HCT116 (cell line): ENCODE measurements around the gene STRN.

Source experiments
- CEBPB ChIP-seq: IDR thresholded peaks from 2 replicates; pipeline ENCODE4 v1.6.1; 2012; ENCODE audit warnings: low read depth
- EGR1 ChIP-seq: IDR thresholded peaks from 2 replicates; pipeline ENCODE4 v1.6.1; 2012; ENCODE audit warnings: low read depth
- EZH2 ChIP-seq: fragments of 200-600 bp; sonication (generic); IDR thresholded peaks from 2 replicates; pipeline ENCODE4 v1.6.1; 2017; ENCODE audit warnings: antibody characterized with exemption, mixed run types
- EZH2phosphoT487 ChIP-seq: fragments of 200-600 bp; IDR thresholded peaks from 2 replicates; pipeline ENCODE4 v1.6.1; 2018; ENCODE audit warnings: antibody characterized with exemption, borderline replicate concordance
- FOSL1 ChIP-seq: IDR thresholded peaks from 2 replicates; pipeline ENCODE4 v1.6.1; 2012; ENCODE audit warnings: low read depth
- JUND ChIP-seq: IDR thresholded peaks from 2 replicates; pipeline ENCODE4 v1.6.1; 2012
- POLR2A ChIP-seq: IDR thresholded peaks from 2 replicates; pipeline ENCODE4 v1.7.0; 2011; ENCODE audit warnings: borderline replicate concordance; ENCODE audit not compliant: insufficient read depth, insufficient read length; ENCODE audit errors: extremely low read depth
- POLR2AphosphoS5 ChIP-seq: IDR thresholded peaks from 2 replicates; pipeline ENCODE4 v1.6.1; 2011; ENCODE audit warnings: mild to moderate bottlenecking, low read depth, low read length, moderate library complexity
- RAD21 ChIP-seq: IDR thresholded peaks from 2 replicates; pipeline ENCODE4 v1.6.1; 2012; ENCODE audit warnings: low read depth, mild to moderate bottlenecking
- REST ChIP-seq: IDR thresholded peaks from 2 replicates; pipeline ENCODE4 v1.6.1; 2012; ENCODE audit warnings: low read depth
- YY1 ChIP-seq: IDR thresholded peaks from 2 replicates; pipeline ENCODE4 v1.6.1; 2011; ENCODE audit warnings: low read length, low read depth, moderate library complexity, mild to moderate bottlenecking; ENCODE audit not compliant: insufficient replicate concordance; ENCODE audit errors: extremely low read depth
- TF ChIP-seq, protein P1 (sequence below), 3 experiments: fragments of 200-600 bp in 1 of 3; sonication (generic) in 1 of 3; IDR thresholded peaks in 2 of 3; conservative IDR thresholded peaks in 1 of 3; 2 replicates each; pipeline ENCODE4 v1.5.1; 2012 to 2017; ENCODE audit warnings: low read depth in 2 of 3, low read length in 2 of 3, antibody characterized with exemption in 1 of 3, borderline replicate concordance in 1 of 3, control low read depth in 1 of 3, mild to moderate bottlenecking in 1 of 3, mixed read lengths in 1 of 3, mixed run types in 1 of 3, moderate library complexity in 1 of 3; ENCODE audit not compliant: insufficient read depth in 1 of 3
- TF ChIP-seq, protein P2 (sequence below): IDR thresholded peaks from 2 replicates; pipeline ENCODE4 v1.6.1; 2012

DNA sequence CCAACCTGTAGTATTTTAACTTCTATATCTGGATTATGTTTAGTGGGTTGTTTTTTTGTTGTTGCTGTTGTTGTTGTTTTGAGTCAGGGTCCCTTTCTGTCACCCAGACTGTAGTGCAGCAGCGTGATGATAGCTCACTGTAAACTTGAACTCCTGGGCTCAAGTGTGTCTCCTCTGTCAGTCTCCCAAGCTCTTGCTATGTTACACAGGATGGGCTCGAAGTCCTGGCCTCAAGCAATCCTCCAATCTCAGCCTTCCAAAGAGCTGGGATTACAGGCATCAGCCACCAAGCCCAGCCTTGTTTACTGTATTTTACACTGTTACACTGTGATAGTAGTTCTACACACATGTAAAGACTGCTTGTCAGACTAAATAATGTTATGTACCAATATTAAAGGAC lies 9.7 kb upstream of the STRN start:
- TF ChIP-seq, protein P1, sequence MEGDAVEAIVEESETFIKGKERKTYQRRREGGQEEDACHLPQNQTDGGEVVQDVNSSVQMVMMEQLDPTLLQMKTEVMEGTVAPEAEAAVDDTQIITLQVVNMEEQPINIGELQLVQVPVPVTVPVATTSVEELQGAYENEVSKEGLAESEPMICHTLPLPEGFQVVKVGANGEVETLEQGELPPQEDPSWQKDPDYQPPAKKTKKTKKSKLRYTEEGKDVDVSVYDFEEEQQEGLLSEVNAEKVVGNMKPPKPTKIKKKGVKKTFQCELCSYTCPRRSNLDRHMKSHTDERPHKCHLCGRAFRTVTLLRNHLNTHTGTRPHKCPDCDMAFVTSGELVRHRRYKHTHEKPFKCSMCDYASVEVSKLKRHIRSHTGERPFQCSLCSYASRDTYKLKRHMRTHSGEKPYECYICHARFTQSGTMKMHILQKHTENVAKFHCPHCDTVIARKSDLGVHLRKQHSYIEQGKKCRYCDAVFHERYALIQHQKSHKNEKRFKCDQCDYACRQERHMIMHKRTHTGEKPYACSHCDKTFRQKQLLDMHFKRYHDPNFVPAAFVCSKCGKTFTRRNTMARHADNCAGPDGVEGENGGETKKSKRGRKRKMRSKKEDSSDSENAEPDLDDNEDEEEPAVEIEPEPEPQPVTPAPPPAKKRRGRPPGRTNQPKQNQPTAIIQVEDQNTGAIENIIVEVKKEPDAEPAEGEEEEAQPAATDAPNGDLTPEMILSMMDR (IDR thresholded peaks at IDR 0.05 in 2 of 3, conservative IDR thresholded peaks at IDR 0.05 in 1 of 3; ENCODE audit: borderline replicate concordance in 1 of 3, insufficient read depth in 1 of 3, low read depth in 2 of 3, low read length in 2 of 3), result no peak
- TF ChIP-seq REST (no peak), EGR1 (no peak), POLR2A (no peak), EZH2 (no peak), RAD21 (no peak), YY1 (no peak), JUND (no peak), EZH2phosphoT487 (no peak), FOSL1 (no peak), CEBPB (no peak), POLR2AphosphoS5 (no peak)
- TF ChIP-seq, protein P2, sequence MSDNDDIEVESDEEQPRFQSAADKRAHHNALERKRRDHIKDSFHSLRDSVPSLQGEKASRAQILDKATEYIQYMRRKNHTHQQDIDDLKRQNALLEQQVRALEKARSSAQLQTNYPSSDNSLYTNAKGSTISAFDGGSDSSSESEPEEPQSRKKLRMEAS, result no peak
